Neural cell (in vitro differentiated cells): ENCODE measurements around the gene UQCRC1.

Experiments used
- CTCF ChIP-seq: fragments of 450-650 bp; IDR thresholded peaks from 2 replicates; pipeline ENCODE4 v1.5.1; 2014; ENCODE audit warnings: antibody characterized with exemption, mild to moderate bottlenecking, moderate library complexity; ENCODE audit not compliant: poor library complexity, severe bottlenecking
- EZH2 ChIP-seq: fragments of 200-600, 300-800 bp; shearing (Covaris generic), sonication (generic); IDR thresholded peaks from 2 replicates; pipeline ENCODE4 v1.6.1; 2014; ENCODE audit warnings: antibody characterized with exemption, low read length, borderline replicate concordance, mild to moderate bottlenecking; ENCODE audit not compliant: insufficient read depth, poor library complexity, severe bottlenecking
- MXI1 ChIP-seq: fragments of 450-650 bp; conservative IDR thresholded peaks from 2 replicates; pipeline ENCODE4 v1.6.1; 2014; ENCODE audit warnings: antibody characterized with exemption, mild to moderate bottlenecking; ENCODE audit not compliant: poor library complexity, severe bottlenecking
- POLR2AphosphoS5 ChIP-seq: IDR thresholded peaks from 2 replicates; pipeline ENCODE4 v1.6.1; 2012
- RAD21 ChIP-seq: fragments of 450-650 bp; conservative IDR thresholded peaks from 2 replicates; pipeline ENCODE4 v1.6.1; 2014; ENCODE audit warnings: antibody characterized with exemption, mild to moderate bottlenecking, moderate library complexity
- TAF1 ChIP-seq: IDR thresholded peaks from 2 replicates; pipeline ENCODE4 v1.6.1; 2012; ENCODE audit warnings: low read depth

DNA sequence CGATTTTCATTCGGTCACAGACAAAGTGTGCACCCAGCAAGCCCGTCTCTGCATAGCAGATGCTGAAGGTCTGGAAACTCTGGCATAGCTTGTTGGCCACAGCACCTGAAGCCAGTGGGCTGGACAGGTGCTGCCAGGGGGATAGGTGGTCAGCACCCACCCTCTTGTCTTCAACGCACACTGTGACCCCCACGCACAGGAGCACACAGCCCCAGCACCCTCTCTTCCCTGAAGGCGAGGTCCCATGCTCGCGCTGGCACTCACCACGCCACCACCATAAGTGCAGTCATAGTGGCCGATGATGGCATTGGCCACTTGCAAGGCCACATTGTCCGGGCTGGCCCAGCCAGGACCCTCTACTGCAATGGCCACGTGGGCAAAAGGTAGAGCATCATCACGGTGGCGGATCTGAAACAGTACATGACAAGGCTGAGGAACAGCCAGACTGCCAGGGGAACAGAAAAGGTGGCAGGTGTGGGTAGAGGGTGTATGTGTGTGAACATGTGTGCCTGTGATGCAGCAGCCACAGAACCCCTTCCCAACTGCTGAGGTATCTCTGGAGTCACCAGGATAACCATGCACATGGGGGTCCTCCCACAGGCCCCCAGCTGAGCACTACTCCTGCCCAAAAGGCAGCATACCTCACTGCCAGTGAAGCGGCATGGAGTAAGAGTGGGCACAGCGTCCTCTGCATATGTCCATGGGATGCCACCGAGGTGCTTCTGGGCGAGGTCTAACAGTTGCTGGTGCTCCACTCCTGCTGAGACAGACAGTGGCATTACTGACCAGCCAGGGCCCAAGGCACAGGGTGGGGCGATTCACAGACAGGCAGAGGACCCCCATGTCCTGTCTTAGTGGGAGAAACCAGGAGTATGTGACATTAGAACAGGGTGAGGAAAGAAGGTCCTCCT, 8.5 kb downstream of the UQCRC1 start:
- TF ChIP-seq TAF1, result no peak
- no peak for TF ChIP-seq CTCF
- TF ChIP-seq EZH2, result no peak
- TF ChIP-seq POLR2AphosphoS5, result no peak
- no peak for TF ChIP-seq RAD21
- no peak for TF ChIP-seq MXI1
